Measurements from ENCODE around the gene CHRD.

Gene CHRD

GRCh38 chr3:184350618-184351017 lies 29.2 kb upstream of the CHRD start:
- ChIA-PET POLR2A (no interaction called here), CTCF (interaction anchor here (1.0 to 3.1 kb wide), 5 partner anchors 10 to 191 kb away, joined by 3 to 18 read pairs (median 5); partner anchors contain the start of genes CLCN2, FAM131A and POLR2H)

DNA sequence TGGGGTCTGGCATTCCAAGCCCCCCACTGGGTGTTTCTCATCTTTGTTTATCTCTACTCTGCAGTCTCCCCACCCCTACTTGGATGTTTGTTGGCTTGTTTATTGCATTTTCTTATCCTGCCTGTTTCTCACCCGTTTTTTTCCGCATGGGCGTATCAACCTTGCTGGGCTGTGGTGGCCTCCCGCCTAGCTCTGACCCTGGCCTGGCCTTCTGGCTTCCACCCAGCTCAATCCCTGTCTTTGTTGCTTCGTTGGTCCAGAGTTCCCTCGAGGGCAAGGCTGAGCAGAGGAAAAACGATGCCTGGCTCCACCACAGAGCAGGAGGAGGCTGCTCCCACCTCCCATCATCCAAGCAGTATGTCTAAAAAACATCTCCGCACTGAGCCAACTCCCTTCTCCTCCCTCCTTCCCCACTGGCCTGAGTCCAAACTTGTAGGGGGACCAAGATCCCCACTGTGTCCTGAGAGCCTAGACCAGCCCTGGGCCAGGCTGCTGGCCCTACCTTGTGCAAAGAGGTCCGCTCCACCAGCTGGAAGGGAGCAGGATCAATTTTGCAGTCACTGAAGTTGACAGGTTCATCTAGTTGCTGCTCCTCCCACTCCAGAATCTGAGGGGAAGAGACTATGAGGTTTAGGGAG lies 28.2 kb upstream of the CHRD start:
- no peak for DNase-seq (ENCODE audit: low read depth, low spot score)
- H3K4me3 ChIP-seq (ENCODE audit: low read depth, low read length): no peak overlapping the region
- POLR2A ChIA-PET: interaction anchor here (1.9 kb wide), 1 partner anchor 11 kb away, joined by 5 read pairs; no protein-coding TSS in a partner anchor
- CTCF ChIA-PET: interaction anchor here (0.7 to 3.1 kb wide), 7 partner anchors 9 to 190 kb away, joined by 3 to 18 read pairs (median 4); partner anchors contain the start of genes CLCN2, FAM131A and POLR2H
- TF ChIP-seq, protein P1, sequence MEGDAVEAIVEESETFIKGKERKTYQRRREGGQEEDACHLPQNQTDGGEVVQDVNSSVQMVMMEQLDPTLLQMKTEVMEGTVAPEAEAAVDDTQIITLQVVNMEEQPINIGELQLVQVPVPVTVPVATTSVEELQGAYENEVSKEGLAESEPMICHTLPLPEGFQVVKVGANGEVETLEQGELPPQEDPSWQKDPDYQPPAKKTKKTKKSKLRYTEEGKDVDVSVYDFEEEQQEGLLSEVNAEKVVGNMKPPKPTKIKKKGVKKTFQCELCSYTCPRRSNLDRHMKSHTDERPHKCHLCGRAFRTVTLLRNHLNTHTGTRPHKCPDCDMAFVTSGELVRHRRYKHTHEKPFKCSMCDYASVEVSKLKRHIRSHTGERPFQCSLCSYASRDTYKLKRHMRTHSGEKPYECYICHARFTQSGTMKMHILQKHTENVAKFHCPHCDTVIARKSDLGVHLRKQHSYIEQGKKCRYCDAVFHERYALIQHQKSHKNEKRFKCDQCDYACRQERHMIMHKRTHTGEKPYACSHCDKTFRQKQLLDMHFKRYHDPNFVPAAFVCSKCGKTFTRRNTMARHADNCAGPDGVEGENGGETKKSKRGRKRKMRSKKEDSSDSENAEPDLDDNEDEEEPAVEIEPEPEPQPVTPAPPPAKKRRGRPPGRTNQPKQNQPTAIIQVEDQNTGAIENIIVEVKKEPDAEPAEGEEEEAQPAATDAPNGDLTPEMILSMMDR (IDR thresholded peaks at IDR 0.05; ENCODE audit: insufficient read depth, low read length, missing control alignments): no peak

More at GRCh38 chr3:184350618-184351017, 29.2 kb upstream of the CHRD start:
- TF ChIP-seq, protein P1 (IDR thresholded peaks at IDR 0.05; ENCODE audit: insufficient read depth, low read length, missing control alignments): no peak
- no peak for DNase-seq (ENCODE audit: low read depth, low spot score)
- no peak overlapping the region for H3K4me3 ChIP-seq (ENCODE audit: low read depth, low read length)

- DNase-seq (ENCODE audit: low read depth, low spot score): no peak
- TF ChIP-seq, protein P1 (IDR thresholded peaks at IDR 0.05; ENCODE audit: insufficient read depth, low read length, missing control alignments): no peak
- H3K4me3 ChIP-seq (ENCODE audit: low read depth, low read length): no peak overlapping the region
- CTCF ChIA-PET: interaction anchor here (0.7 to 4.5 kb wide), 11 partner anchors 9 to 191 kb away, joined by 3 to 46 read pairs (median 5); partner anchors contain the start of genes CLCN2, FAM131A and POLR2H
- POLR2A ChIA-PET: interaction anchor here (1.9 kb wide), 1 partner anchor 10 kb away, joined by 5 read pairs; no protein-coding TSS in a partner anchor
These were observed 27.6 kb upstream of the CHRD start for GRCh38 chr3:184352149-184352785.

GRCh38 chr3:184352897-184353545 lies 26.8 kb upstream of the CHRD start:
- no peak for DNase-seq (ENCODE audit: low read depth, low spot score)
- ChIA-PET CTCF (interaction anchor here (0.6 to 4.5 kb wide), 18 partner anchors 8 to 455 kb away, joined by 3 to 46 read pairs (median 5); partner anchors contain the start of genes CLCN2, EPHB3, FAM131A and POLR2H), POLR2A (interaction anchor here (1.9 kb wide), 1 partner anchor 9 kb away, joined by 5 read pairs; no protein-coding TSS in a partner anchor)
- H3K4me3 ChIP-seq (ENCODE audit: low read depth, low read length): no peak overlapping the region
- TF ChIP-seq, protein P1 (IDR thresholded peaks at IDR 0.05; ENCODE audit: insufficient read depth, low read length, missing control alignments): no peak

DNA sequence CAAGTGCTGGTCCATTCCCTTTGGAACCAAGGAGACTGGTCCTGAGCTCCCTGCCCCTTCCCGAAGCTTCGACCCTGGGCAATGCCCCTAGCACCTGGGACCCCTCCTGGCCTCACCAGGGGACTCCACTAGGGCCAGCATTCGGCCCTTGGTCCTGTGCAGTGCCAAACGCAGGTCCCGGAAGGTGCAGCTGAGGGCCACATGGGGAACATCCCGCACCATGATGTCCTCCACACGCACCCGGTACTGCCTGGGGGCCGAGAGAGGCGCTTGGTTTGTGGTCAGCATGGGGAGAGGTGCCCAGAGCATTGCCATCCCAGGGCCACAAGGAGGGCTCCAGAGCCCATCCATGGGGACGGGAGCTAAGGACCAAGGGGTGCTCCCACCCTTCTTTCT lies 26.3 kb upstream of the CHRD start:
- POLR2A ChIA-PET: interaction anchor here (1.9 kb wide), 1 partner anchor 9 kb away, joined by 5 read pairs; no protein-coding TSS in a partner anchor
- CTCF ChIA-PET: interaction anchor here (0.6 to 4.5 kb wide), 21 partner anchors 7 to 424 kb away, joined by 3 to 46 read pairs (median 5); partner anchors contain the start of genes CLCN2, EPHB3, FAM131A and POLR2H
- no peak overlapping the region for H3K4me3 ChIP-seq (ENCODE audit: low read depth, low read length)
- TF ChIP-seq, protein P1 (IDR thresholded peaks at IDR 0.05; ENCODE audit: insufficient read depth, low read length, missing control alignments): no peak
- no peak for DNase-seq (ENCODE audit: low read depth, low spot score)

Measured in AG04449 (cell line).